ENCODE data around the gene CFAP57. TPM values are rescaled to one million over a fixed set of nuclear protein-coding genes. Genes with fewer than 3 reads are reported as not detected.

CFAP57 gene
- total RNA-seq, 1 experiment from 2014 or later = 1.1 TPM

DNA sequence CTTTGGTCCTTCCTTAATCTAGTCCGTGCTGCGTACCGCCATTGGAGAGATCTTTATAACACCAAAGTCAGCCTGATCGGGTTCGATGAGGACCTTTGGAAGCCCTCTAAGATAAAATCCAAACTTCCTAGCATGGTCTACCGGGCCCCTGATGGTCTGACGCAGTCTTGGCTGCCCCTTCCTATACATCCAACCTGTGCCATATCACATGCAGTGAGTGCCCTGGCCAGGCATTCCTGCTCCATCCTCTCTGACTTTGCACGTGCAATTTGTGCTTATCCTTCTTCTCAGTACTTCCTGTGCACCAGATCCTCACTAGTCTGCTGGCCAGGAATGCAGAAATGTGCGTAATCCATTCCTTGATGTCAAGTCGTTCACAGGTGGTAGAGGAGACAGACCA lies 45.6 kb downstream of the CFAP57 start:
- in situ Hi-C loops (cut with HindIII; ENCODE audit: low sequenced_read_pairs) = no loop called here
- DNase-seq (ENCODE audit: low spot score) = no peak

- DNase-seq (ENCODE audit: low spot score) = no peak
Measured at GRCh38 chr1:43220905-43221778, 49.0 kb downstream of the CFAP57 start.

DNA sequence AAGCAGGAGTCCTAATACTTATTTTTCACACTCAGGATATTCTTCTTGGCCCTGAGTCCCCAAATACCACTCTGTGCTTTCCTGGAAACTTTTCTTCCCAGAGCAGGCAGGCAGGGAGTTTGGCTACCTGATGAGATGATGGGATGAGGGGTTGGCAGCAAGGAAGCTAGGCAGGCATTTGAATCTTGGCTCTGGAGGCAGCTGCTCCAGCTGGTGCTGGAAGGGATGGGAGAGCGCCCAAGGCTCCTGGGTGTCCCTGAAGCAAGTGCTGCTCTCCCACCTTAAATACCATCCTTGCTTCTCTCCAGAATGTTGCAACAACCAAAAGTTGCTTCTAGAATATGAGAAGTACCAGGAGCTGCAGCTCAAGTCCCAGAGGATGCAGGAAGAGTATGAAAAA lies 49.7 kb downstream of the CFAP57 start:
- DNase-seq (ENCODE audit: low spot score) = no peak
- in situ Hi-C loops (cut with HindIII; ENCODE audit: low sequenced_read_pairs) = no loop called here

More at GRCh38 chr1:43220905-43221778, 49.0 kb downstream of the CFAP57 start:
- in situ Hi-C loops (cut with HindIII; ENCODE audit: low sequenced_read_pairs) = no loop called here

DNA sequence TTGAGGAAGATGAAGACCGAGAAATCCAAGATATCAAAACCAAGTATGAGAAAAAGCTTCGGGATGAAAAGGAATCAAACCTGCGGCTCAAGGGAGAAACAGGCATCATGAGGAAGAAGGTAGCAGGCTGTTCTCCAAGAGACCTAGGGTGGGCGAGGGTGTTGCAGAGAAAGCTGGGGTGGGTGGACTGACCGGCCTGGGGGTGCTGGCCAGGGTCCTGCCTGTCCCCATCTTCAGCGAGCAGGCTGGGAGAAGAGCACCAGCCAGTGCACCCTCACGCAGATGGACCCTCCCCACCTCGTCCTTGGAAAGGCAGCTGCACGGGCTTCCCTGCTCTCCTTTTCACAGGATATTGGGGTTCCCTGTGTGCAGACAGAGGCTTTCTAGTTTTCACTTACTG lies 50.7 kb downstream of the CFAP57 start:
- in situ Hi-C loops (cut with HindIII; ENCODE audit: low sequenced_read_pairs) = no loop called here

GRCh38 chr1:43225168-43225567 lies 53.0 kb downstream of the CFAP57 start:
- DNase-seq (ENCODE audit: low spot score) = no peak
- in situ Hi-C loops (cut with HindIII; ENCODE audit: low sequenced_read_pairs) = no loop called here

More for the DNA sequence above, 50.7 kb downstream of the CFAP57 start:
- no peak for DNase-seq (ENCODE audit: low spot score)

- in situ Hi-C loops (cut with HindIII; ENCODE audit: low sequenced_read_pairs) = no loop called here
- peak; percentile 86 for DNase-seq (ENCODE audit: low spot score)
Measured at GRCh38 chr1:43227143-43227764, 55.1 kb downstream of the CFAP57 start.

DNA sequence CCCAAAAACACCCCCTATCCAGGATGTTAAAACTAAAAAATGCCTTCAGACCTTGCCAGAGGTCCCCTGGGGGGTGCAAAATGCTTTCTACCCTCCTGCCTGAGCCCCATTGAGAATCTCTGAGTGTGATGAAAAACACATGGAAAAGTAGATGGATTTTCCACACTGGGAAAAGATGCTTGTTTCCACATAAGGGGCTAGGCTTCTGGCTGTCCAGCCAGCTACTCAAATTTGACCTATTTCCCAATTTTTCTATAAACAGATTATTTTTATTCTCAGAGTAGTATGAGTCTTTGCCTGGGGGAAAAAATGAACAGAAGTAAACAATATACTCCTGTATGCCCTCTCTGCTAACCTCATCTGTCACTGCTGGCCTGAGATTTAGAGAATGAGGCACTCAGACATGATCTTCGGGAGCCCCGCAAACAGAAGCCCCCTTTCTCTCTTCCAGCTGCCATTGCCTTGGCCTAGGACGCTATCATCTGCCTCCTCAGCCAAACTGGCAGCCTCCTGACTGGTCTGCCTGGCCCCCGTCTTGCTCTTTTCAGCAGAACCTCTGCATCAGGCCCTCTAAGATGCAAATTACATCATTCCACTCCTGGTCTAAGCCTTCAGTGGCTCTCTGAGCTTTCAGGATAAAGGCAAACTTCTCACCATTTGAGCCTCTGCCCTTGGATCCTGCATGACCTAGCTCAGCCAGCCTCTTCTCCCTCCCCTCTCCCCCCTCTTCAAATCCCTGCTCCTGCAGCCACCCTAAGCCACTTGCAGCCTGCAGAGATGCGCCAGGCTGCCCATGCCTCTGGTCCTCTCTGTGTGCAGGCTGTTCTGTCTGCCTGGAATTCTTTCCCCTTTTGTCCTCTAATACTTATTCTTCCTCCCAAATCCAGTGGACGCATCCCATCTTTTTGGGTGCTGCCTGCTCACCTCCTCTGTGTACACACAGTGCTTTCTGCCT lies 58.0 kb downstream of the CFAP57 start:
- in situ Hi-C loops (cut with HindIII; ENCODE audit: low sequenced_read_pairs) = no loop called here
- DNase-seq (ENCODE audit: low spot score) = no peak

DNA sequence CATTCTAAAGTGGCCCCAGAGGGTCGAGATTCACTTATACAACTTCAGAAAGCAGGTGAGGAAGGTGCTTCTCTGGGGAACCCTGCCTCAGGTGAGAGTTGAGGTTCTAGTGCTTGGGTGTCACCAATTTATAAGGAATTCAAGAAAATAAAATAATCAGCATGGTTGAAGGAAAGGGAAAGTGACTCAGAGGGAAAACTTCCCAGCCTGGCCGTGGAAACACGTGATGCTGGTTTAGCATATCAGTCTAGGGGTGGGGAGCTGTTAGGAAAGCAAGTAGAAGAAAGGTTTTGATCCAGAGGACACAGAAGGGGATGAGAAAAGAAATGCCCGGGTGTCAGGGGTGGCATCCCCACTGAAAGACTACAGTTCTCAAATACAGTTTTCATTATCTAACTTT lies 59.9 kb downstream of the CFAP57 start:
- in situ Hi-C loops (cut with HindIII; ENCODE audit: low sequenced_read_pairs) = no loop called here
- no peak for DNase-seq (ENCODE audit: low spot score)

DNA sequence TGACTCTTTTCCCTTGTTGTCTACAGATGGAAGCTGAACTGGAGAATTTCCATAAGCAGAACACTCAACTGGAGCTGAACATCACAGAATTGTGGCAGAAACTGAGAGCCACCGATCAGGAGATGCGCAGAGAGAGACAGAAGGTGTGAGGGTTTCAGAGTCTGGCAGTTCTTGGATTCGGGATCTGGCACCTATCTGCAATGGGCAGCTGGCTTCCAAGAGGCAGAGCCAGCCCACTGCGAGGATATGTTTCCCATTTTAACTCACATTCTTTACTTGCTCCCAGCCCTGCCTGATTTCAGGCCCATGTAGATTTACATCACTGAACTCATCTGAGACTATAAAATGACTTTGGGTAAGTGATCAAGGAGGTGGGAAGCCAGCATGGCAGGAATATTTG lies 60.4 kb downstream of the CFAP57 start:
- DNase-seq (ENCODE audit: low spot score) = peak; percentile 94

DNA sequence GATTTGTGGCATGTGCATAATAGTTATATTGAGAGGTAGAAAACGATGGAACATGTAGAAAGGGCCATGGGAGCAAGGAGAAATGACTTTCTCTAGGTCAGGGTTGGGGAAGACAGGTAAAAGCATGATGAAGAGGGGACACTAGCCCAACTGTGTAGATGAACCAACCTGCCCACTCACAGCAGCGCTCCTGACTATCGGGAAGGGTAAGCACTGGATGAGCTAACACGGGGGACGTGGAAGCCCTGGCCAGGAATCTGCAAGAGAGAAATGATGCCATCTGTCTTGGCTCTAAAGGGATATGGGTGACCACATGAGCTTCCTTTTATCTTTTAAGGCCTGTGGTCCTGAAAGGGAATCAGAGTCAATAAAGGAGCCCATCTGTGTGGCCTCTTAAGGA lies 61.5 kb downstream of the CFAP57 start:
- in situ Hi-C loops (cut with HindIII; ENCODE audit: low sequenced_read_pairs) = no loop called here
- peak; percentile 69 for DNase-seq (ENCODE audit: low spot score)

More for the DNA sequence above, 60.4 kb downstream of the CFAP57 start:
- in situ Hi-C loops (cut with HindIII; ENCODE audit: low sequenced_read_pairs) = no loop called here

DNA sequence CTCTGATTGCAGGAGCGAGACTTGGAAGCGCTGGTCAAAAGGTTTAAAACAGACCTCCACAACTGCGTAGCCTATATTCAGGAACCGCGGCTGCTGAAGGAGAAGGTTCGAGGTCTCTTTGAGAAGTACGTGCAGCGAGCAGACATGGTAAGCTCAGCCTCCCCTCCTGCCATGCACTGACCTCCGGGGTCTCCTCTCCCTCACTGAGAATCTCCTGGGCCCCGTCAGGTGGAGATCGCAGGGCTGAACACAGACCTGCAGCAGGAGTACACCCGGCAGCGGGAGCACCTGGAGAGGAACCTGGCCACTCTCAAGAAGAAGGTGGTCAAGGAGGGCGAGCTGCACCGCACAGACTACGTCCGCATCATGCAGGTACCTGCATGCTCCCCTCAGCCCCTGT lies 62.1 kb downstream of the CFAP57 start:
- DNase-seq (ENCODE audit: low spot score) = no peak
- in situ Hi-C loops (cut with HindIII; ENCODE audit: low sequenced_read_pairs) = no loop called here

GRCh38 chr1:43235040-43235439 lies 62.9 kb downstream of the CFAP57 start:
- in situ Hi-C loops (cut with HindIII; ENCODE audit: low sequenced_read_pairs) = no loop called here
- DNase-seq (ENCODE audit: low spot score) = no peak

- in situ Hi-C loops (cut with HindIII; ENCODE audit: low sequenced_read_pairs) = no loop called here
Measured at GRCh38 chr1:43235451-43236121, 63.5 kb downstream of the CFAP57 start.

DNA sequence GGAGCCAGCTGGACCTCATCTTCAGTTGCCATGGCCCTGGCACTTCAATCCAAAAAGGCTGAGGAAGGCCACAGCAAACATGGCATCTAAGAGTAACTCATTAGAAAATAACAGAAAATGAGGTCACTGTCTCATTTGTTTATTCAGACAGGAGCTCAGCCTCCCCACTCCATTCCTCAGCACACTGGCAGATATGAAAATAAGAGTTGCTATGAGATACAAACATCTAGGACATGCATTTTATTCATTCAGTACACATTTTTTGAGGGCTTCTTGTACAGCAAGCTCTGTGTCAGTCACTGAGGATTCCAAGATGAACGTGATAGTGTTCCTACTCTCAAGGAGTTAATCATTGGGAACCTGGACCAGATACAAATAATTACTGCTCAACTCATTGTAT lies 65.0 kb downstream of the CFAP57 start:
- no peak for DNase-seq (ENCODE audit: low spot score)
- in situ Hi-C loops (cut with HindIII; ENCODE audit: low sequenced_read_pairs) = no loop called here

More at GRCh38 chr1:43235451-43236121, 63.5 kb downstream of the CFAP57 start:
- peak; percentile 61 for DNase-seq (ENCODE audit: low spot score)

GRCh38 chr1:43238085-43238484 lies 66.0 kb downstream of the CFAP57 start:
- peak; percentile 84 for DNase-seq (ENCODE audit: low spot score)
- in situ Hi-C loops (cut with HindIII; ENCODE audit: low sequenced_read_pairs) = no loop called here

- in situ Hi-C loops (cut with HindIII; ENCODE audit: low sequenced_read_pairs) = no loop called here
Measured at GRCh38 chr1:43238991-43239469, 66.9 kb downstream of the CFAP57 start.

DNA sequence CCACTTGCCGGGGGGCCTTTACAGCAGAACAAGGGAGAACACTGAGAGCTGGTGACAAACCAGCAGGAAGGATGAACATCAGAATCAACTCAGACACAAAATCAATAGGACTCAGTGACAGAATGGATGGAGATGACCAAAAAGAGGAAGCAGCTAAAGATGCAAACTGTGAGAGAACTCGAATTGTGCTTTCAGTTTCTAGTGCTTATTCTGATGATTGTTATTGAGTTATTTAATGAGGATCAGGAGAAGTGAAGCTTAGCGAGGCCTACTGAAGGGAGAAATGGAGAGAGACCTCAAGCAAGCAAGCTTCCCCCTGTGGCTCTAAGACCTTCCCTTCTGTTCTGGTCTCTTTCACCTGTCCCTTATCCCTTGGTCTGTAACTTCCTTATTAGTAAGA lies 67.4 kb downstream of the CFAP57 start:
- DNase-seq (ENCODE audit: low spot score) = no peak
- in situ Hi-C loops (cut with HindIII; ENCODE audit: low sequenced_read_pairs) = no loop called here

More at GRCh38 chr1:43238991-43239469, 66.9 kb downstream of the CFAP57 start:
- DNase-seq (ENCODE audit: low spot score) = no peak

DNA sequence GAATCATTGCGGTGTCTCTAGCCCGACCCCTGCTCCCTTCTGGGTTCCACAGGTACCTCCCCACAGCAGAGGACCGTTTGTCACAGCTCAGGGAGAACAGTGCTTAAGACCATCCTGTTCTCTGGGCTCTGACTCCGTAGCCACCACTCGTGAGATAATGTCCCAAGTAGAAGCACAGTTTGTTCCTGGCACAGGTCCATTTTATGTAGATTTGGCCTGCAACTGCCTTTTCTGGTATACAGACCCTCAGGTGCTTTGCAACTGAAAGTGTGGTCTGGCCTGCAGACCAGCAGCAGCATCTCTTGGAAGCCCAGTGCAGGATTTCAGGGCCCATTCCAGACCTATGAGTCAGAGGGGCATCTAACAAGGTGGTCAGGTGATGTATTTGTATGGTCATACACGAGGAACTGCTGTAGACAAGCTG lies 69.3 kb downstream of the CFAP57 start:
- in situ Hi-C loops (cut with HindIII; ENCODE audit: low sequenced_read_pairs) = no loop called here

DNA sequence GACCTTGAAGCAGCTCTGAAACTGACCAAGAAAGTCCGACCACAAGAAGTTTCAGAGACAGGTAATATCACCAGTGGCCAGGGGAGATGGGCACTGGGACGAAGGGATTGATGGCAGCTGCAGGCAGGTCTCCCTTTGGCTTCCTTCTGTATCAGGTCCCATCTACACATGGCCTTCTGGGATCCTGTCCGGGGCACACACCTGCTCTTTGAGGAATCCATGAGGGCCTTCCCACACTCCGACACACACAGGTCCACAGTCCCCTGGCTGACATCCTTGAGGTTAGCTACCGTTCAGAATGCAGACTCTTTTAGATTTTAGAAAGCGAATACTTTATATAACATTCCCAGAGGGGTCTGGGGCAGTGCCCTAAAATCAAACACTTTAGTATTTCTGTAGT lies 71.2 kb downstream of the CFAP57 start:
- DNase-seq (ENCODE audit: low spot score) = no peak
- in situ Hi-C loops (cut with HindIII; ENCODE audit: low sequenced_read_pairs) = no loop called here

More for the DNA sequence above, 69.3 kb downstream of the CFAP57 start:
- no peak for DNase-seq (ENCODE audit: low spot score)

Measured in G401 (cell line).